Central memory CD4-positive, alpha-beta T cell (primary cell): ENCODE data around the gene ITGAX.
"Not testable (repeated sequence)": the region's sequence is repeated elsewhere in the genome, so short reads cannot be mapped to it uniquely, and the experiment has no call there.

ENCODE experiments used
- DNase-seq: peaks from one replicate; pipeline ENCODE4 v3.0.0; 2022
- total RNA-seq, 3 experiments: gene quantifications; one replicate each; lab custom pipeline; 2026; lab: John Stamatoyannopoulos, UW

Gene ITGAX
- 0 to 0.07 (median 0) reads per million in 3 experiments for total RNA-seq

DNA sequence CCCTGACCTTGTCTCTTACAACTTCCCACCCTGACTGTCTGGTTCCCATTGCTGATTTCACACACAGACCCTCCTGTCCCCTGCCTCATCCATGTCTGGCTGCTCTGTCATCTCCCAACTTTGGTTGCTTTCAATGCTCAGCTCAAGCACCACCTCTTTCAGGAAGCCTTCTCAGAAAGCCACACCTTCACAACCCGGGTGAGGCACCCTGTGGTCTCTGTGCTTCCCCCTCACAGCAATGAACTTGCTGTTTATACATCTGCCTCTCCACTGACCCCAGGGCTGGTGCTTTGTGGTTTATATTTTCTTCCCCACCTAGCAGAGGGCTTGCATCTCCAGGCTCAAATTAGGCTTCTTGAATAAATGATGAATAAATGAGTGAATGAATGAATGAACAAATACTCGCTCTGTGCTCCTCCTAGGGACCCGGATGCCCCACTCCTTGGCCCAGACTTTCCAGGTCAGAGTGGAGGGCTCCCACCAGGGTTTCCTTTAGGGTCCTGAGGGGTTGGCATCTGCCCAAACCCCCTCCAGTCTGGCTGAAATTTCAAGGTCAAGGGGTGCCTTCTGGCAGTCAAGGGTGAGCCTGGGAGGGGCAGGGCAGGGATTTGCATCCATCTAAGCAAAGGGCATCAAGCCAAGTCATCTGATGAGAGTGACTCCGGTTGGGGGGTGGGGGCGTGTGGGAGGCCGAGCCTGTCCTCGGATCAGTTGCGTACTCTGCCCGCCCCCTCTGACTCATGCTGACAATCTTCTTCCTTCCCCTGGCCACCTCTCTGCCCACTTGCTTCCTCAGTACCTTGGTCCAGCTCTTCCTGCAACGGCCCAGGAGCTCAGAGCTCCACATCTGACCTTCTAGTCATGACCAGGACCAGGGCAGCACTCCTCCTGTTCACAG lies at the start of gene ITGAX:
ITGAX (plus strand) TSS at position 783 of the 898 bp plus-strand sequence; CDS start at position 862, 79 bp downstream.
- DNase-seq: no peak

DNA sequence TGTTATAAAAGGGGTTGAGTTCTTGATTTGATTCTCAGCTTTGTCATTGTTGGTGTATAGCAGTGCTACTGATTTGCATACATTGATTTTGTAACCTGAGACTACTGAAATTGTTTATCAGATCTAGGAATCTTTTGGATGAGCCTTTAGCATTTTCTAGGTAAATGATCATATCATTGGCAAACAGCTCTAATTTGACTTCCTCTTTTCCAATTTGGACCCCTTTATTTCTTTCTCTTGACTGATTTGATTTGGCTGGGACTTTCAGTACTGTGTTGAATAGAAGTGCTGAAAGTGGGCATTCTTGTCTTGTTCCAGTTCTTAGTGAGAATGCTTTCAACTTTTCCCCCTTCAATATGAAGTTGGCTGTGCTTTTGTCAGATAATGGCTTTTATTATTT lies 49.8 kb upstream of the ITGAX start:
- DNase-seq: no peak

DNA sequence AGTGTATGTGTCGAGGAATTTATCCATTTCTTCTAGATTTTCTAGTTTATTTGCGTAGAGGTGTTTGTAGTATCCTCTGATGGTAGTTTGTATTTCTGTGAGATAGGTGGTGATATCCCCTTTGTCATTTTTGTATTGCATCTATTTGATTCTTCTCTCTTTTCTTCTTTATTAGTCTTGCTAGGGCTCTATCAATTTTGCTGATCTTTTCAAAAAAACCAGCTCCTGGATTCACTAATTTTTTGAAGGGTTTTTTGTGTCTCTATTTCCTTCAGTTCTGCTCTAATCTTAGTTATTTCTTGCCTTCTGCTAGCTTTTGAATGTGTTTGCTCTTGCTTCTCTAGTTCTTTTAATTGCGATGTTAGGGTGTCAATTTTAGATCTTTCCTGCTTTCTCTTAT lies 46.6 kb upstream of the ITGAX start:
- not testable (repeated sequence) for DNase-seq

DNA sequence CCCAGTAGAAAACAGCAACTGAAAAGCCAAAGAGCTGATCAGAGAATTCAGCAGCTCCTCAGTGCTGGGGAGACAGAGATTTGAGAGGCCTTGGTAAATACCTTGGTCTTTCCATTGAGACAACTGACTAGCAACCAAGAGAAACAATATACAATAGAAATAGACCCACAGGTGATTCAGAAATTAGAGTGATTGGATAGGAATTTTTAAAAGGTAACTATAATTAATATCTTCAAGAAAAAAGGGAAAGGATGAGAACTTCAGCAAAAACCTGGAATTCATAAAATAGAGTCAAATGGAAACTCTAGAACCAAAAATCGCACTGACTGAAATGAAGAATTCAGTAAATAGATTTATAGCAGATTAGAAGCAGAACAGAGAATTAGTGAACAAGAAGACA lies 32.5 kb upstream of the ITGAX start:
- no peak for DNase-seq

DNA sequence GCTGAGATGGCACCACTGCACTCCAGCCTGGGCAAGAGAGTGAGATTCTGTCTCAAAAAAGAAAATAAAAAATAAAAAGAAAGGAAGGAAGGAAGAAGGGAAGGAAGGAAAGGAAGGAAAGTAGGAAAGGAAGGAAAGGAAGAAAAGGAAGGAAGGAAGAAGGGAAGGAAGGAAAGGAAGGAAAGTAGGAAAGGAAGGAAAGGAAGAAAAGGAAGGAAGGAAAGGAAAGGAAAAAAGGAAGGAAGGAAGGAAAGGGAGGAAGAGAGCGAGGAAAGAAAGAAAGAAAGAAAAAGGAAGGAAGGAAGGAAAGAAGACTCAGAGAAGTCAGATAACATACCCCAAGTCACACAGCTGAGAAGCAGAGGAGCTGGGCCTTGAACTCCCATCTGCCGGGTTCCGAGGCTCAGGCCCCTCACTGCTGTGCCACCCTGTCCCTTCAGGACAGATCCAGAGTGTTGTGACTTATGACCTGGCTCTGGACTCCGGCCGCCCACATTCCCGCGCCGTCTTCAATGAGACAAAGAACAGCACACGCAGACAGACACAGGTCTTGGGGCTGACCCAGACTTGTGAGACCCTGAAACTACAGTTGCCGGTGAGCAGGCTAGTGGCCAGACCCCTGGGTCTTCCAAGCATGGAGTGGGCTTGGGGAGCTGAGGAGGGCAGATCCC lies 30.9 kb upstream of the ITGAX start:
- no peak for DNase-seq

DNA sequence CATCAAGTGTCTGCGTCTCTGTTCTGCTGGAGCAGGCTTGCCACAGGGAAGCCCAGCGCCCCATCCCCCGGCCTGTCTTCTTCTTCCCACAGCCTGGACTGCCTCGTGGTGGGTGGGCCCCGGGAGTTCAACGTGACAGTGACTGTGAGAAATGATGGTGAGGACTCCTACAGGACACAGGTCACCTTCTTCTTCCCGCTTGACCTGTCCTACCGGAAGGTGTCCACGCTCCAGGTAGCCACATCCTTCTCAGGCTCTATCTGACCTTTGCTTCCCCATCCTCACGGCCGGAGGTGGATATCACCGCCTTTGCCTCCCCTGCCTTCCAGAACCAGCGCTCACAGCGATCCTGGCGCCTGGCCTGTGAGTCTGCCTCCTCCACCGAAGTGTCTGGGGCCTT lies 29.8 kb upstream of the ITGAX start:
- no peak for DNase-seq

DNA sequence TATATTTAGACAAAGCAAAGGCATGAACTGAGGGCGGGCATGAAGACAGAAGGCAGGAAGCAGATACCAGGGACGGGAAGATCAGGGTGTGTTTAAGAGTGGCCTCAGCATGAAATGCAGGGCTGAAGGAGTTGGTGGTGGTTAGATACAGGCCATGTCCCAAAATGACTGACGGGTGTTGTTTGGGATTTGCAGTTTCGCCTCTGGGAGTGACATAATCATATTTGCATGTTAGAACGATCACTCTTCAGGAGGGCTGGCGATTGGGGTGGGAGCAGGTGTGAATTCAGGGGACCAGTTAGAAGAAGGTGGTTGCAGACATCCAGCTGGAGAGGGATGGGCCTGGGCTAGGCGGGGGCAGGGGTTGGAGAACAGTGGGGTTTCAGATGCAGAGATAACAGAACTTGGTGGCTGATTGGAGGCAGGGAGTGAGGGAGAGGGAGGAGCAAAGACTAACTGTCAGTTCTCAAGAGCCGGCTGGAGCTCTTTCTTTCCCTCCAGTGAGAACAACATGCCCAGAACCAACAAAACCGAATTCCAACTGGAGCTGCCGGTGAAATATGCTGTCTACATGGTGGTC lies 27.2 kb upstream of the ITGAX start:
- DNase-seq: no peak

DNA sequence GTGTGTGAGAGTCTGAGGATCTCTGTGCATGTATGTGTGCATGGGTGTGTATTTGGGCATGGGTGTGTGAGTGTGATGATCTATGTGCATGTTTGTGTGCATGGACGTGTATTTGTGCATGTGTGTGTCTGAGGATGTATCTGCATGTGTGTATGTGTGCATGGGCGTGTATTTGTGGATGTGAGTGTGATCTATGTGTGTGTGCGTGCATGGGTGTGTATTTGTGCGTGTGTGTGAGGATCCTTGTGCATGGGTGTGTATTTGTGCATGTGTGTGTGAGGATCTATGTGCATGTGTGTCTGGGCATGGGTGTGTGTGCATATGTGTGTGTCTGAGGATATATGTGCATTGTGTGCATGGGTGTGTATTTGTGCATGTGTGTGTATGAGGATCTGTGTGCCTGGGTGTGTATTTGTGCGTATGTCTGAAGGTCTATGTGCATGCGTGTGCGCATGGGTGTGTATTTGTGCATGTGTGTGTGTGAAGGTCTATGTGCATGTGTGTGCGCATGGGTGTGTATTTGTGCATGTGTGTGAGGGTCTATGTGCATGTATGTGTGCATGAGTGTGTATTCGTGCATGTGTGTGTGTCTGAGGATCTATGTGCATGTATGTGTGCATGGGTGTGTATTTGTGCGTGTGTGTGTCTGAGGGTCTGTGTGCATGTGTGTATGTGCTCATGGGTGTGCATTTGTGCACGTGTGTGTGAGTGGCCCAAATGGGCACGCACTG lies 26.5 kb upstream of the ITGAX start:
- no peak for DNase-seq

DNA sequence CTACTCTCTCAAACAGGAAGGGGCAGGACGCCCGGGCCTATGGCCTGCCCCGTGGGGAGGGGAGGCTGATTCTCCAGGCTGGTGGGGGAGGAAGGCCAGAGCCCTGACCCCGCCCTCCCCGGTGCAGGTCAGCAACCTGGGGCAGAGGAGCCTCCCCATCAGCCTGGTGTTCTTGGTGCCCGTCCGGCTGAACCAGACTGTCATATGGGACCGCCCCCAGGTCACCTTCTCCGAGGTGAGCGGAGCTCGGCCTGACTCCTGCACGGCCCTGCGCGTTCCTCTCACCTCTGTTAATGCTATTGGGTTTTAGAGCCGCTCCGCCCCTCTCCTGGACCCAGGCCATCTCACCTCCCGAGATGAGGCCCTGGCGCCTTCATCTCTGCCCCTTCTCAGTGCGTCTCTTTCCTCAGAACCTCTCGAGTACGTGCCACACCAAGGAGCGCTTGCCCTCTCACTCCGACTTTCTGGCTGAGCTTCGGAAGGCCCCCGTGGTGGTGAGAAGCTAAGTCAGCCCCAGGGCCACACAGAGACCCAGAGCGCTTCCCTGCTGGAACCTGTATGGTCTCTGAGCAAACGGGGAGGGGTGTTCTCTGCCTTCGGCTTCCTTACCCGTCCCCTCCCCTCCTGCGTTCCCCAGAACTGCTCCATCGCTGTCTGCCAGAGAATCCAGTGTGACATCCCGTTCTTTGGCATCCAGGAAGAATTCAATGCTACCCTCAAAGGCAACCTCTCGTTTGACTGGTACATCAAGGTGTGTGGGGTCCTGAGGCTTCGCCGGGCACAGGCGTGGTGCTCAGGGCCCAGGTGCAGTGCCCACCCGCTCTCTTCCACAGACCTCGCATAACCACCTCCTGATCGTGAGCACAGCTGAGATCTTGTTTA lies 25.1 kb upstream of the ITGAX start:
- DNase-seq: no peak

DNA sequence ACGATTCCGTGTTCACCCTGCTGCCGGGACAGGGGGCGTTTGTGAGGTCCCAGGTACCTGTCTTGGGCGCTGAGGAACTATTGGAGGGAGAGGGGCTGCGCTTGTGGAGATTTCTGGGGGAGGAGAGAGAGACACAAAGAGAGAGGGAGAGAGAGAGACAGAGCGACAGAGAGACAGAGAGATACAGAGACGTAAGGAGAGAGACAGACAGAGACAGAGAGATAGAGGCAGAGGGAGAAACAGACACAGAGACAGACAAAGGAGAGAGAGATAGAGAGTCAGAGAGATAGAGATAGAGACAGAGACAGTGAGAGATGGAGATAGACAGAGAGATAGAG lies 24.5 kb upstream of the ITGAX start:
- DNase-seq: no peak

DNA sequence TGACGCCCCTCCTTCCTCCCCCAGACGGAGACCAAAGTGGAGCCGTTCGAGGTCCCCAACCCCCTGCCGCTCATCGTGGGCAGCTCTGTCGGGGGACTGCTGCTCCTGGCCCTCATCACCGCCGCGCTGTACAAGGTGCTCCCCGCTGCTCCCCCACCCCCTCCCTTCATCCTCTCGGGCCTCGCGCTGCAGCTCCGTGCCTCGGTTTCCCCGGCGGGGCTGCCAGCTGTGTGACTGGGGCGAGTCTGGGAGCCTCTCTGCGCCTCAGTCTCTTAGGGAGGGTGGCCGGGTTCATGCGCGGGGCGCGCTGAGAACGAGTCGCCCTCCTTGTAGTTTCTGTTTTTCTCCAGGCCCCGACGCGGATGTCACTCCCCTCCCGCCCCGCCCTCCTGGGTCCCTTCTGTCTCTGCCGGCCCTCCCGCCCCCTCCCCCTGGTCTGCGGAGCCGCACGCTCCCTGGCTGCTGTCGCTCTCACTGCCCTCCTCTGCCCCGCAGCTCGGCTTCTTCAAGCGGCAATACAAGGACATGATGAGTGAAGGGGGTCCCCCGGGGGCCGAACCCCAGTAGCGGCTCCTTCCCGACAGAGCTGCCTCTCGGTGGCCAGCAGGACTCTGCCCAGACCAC lies 23.7 kb upstream of the ITGAX start:
- no peak for DNase-seq

DNA sequence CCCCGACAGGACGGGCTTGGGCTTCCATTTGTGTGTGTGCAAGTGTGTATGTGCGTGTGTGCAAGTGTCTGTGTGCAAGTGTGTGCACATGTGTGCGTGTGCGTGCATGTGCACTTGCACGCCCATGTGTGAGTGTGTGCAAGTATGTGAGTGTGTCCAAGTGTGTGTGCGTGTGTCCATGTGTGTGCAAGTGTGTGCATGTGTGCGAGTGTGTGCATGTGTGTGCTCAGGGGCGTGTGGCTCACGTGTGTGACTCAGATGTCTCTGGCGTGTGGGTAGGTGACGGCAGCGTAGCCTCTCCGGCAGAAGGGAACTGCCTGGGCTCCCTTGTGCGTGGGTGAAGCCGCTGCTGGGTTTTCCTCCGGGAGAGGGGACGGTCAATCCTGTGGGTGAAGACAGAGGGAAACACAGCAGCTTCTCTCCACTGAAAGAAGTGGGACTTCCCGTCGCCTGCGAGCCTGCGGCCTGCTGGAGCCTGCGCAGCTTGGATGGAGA lies 23.1 kb upstream of the ITGAX start:
- DNase-seq: no peak

DNA sequence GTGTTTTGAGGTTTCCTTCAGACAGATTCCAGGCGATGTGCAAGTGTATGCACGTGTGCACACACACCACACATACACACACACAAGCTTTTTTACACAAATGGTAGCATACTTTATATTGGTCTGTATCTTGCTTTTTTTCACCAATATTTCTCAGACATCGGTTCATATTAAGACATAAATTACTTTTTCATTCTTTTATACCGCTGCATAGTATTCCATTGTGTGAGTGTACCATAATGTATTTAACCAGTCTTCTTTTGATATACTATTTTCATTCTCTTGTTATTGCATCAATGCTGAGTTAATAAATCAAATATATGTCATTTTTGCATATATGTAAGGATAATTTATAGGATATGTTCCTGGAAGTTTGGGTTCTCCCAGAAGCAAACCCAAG lies 22.4 kb upstream of the ITGAX start:
- no peak for DNase-seq

DNA sequence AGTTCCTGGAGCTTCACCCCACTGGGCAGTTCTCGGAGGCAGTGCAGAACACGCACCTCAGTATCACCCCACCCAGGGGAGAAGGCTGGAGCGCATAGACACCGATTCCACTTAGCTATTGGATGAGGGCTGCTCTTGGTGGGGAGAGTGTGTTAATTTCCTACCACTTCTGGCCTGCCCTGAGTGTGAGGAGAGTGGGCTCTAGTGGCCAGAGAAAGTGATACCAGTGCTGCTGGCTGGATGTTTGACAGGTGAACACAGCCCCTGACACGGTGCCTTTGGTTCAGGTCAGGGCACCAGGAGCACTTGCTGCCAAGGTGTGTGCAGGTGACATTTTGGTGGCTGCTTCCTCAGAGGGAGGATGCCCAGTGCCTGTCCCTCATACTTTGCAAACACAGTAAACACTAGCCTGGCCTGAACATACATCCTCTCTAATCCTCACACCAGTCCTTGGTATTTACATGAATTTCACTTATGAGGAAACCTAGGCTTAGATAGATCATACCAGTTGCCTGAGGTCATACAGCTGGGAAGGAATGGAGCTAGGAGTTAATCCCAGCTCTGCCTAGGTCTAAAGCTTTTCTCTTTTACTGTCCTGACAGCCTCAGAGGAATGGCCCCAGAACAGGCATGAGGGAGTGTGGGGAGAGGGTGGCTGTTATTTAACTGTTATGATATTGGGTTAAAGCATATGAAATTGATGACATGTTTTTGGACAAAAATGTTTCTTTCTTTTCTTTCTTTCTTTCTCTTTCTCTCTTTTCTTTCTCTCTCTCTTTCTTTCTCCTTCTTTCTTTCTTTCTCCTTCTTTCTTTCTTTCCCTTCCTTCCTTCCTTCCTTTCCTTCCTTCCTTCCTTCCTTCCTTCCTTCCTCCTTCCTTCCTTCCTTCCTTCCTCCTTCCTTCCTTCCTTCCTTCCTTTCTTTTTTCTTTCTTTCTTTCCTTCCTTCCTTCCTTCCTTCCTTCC lies 21.0 kb upstream of the ITGAX start:
- no peak for DNase-seq

DNA sequence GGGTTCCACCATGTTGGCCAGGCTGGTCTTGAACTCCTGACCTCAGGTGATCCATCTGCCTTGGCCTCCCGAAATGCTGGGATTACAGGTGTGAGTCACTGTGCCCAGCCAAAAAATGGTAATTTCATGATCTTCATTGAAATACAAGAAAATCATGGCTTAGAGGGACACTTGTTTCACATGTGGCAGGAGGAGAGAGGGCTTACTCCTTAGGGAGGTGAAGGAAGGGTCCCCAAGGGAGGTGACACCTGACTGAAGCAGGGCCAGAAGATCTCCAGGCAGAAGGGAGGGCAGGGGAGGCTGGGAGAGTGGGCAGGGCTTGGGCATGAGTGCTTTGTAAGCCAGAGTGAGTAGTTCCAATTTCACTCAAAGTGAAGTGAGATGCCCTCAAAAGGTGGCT lies 20.0 kb upstream of the ITGAX start:
- no peak for DNase-seq

DNA sequence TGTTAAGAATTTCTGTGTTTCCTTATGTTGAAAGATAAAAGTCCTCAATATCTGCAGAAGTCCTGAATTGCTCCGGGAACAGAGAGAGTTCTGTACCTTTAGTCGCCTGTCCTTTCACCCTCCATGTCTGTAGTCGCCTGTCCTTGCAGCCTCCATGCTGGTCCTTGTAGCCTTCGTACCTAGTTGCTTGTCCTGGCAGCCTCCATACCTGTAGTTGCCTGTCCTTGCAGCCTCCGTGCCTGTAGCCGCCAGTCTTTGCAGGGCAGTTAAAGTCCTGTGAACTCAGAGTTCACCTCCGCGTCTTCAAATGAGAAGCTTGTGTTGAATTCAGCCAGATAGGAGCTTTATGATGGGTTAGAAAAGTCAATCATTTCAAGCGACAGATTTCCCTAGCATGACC lies 19.5 kb upstream of the ITGAX start:
- no peak for DNase-seq

DNA sequence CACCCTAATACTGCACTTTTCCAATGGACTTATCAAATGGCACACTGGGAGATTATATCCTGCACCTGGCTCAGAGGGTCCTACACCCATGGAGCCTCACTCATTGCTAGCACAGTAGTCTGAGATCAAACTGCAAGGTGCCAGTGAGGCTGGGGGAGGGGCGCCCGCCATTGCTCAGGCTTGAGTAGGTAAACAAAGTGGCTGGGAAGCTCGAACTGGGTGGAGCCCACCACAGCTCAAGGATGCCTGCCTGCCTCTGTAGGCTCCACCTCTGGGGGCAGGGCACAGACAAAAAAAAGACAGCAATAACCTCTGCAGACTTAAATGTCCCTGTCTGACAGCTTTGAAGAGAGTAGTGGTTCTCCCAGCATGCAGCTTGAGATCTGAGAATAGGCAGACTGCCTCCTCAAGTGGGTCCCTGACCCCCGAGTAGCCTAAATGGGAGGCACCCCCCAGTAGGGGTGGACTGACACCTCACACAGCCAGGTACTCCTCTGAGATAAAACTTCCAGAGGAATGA lies 16.8 kb upstream of the ITGAX start:
- not testable (repeated sequence) for DNase-seq

DNA sequence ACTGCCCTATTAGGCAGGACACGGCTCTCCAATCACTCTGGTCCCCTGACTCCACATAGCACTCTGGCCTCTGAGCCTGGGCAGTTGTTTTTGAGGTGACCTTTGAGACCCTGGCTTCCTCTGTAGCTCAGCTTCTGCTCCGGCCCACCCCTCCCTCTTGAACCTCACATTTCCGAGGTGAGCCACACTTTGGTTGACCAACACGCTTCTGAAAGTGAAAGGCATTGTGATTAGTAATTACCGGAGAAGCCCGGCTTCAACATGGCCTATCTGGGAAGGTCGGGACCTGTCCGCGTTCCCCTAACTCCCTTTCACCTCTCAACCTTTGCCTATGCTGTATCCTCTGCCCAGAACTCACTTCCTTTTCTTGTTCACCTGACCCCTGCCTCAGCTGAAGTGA lies 10.3 kb upstream of the ITGAX start:
- DNase-seq: no peak

DNA sequence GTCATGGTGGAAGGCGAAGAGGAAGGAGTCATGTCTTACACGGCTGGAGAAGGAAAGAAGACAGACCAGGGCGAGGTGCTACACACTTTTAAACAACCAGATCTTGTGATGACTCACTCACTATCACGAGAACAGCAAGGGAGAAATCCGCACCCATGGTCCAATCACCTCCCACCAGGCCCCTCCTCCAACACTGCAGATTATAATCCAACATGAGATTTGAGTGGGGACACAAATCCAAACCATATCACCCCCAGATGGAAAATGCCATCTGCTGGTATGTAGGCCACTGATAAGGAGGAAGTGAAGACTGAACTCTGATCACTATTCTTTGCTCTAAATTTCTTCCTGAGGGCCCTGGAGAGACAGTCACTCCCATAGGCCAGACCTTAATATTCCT lies 7.5 kb upstream of the ITGAX start:
- no peak for DNase-seq

DNA sequence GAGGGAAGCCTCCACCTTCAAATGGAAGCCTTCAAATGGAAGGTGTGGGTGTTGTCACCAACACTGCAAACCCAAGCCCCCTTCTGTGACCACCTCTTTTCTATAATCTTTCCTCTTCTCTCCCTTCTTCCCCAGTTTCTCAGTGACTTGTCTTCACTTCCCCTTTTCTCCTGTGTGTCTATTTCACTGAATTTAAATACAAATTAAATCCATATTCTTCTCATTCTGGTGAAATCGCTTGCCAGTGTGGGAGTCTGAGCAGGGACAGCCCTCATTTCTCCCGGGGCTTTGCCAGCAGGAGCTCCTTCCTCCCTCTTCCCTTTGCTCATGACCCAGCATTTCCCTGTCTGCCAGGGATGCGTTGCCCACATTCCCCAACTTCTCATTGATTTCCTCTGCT lies 6.4 kb upstream of the ITGAX start:
- DNase-seq: no peak
